Measurements from ENCODE around the gene GHRHR.

- TF ChIP-seq CTCF (conservative IDR thresholded peaks at IDR 0.05): no peak
- no peak for TF ChIP-seq EZH2 (IDR thresholded peaks at IDR 0.05; ENCODE audit: low read depth)
Observed at GRCh38 chr7:30996883-30997282, 33.1 kb downstream of the GHRHR start.

All from PC-9 (cell line).